Fibroblast of villous mesenchyme (primary cell): ENCODE data around the gene UCMA. TPM values are rescaled to one million over a fixed set of nuclear protein-coding genes. Genes with fewer than 3 reads are reported as not detected.
A peak's percentile ranks its signal among the peaks of the same experiment; 100 is the strongest.
"Not testable (repeated sequence)": the region's sequence is repeated elsewhere in the genome, so short reads cannot be mapped to it uniquely, and the experiment has no call there.

Experiments
- DNase-seq: peaks from one replicate; pipeline ENCODE4 v3.0.0-alpha.2; 2010; ENCODE audit warnings: low read depth
- H3K4me3 ChIP-seq: 2 replicates; pipeline ENCODE4 v1.5.1; 2011; ENCODE audit warnings: low read depth, mild to moderate bottlenecking, low read length
- total RNA-seq: library from RNA; depleted of rRNA; stranded (reverse); fragments of >200 nt; gene quantifications from 2 replicates; pipeline ENCODE4 v1.2.3, GENCODE V29; 2012
- TF ChIP-seq, protein P1 (sequence below): IDR thresholded peaks from 2 replicates; pipeline ENCODE4 v1.5.1; 2012; ENCODE audit warnings: low read depth, mild to moderate bottlenecking, low read length; ENCODE audit not compliant: insufficient read depth

Gene UCMA, protein sequence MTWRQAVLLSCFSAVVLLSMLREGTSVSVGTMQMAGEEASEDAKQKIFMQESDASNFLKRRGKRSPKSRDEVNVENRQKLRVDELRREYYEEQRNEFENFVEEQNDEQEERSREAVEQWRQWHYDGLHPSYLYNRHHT
- not detected in 2 replicates for total RNA-seq

DNA sequence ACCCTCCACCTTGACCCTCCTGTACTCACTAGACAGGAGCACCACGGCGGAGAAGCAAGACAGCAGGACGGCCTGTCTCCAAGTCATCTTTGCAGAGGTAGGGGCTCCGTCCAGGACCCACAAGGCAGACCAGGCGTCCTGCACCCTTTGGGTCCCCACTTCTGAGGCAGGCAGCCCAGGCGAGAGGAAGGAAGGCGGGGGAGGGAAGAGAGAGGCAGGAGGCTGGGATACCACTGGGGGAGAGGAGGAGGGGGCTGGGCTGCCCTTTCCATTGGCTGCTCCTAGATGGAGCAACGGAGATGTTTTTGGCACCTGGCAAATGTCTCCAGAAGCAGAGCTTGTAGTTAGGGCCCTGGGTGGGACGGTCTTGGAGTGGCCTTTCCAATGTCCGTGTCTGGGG, at the start of gene UCMA:
Gene UCMA, minus strand, starts transcription at position 203 of the 400 bp plus-strand sequence. Its CDS starts 116 bp downstream, at position 87.
- no peak within 1 kb of the TSS for H3K4me3 ChIP-seq
- DNase-seq: no peak
- TF ChIP-seq, protein P1, sequence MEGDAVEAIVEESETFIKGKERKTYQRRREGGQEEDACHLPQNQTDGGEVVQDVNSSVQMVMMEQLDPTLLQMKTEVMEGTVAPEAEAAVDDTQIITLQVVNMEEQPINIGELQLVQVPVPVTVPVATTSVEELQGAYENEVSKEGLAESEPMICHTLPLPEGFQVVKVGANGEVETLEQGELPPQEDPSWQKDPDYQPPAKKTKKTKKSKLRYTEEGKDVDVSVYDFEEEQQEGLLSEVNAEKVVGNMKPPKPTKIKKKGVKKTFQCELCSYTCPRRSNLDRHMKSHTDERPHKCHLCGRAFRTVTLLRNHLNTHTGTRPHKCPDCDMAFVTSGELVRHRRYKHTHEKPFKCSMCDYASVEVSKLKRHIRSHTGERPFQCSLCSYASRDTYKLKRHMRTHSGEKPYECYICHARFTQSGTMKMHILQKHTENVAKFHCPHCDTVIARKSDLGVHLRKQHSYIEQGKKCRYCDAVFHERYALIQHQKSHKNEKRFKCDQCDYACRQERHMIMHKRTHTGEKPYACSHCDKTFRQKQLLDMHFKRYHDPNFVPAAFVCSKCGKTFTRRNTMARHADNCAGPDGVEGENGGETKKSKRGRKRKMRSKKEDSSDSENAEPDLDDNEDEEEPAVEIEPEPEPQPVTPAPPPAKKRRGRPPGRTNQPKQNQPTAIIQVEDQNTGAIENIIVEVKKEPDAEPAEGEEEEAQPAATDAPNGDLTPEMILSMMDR: no peak

DNA sequence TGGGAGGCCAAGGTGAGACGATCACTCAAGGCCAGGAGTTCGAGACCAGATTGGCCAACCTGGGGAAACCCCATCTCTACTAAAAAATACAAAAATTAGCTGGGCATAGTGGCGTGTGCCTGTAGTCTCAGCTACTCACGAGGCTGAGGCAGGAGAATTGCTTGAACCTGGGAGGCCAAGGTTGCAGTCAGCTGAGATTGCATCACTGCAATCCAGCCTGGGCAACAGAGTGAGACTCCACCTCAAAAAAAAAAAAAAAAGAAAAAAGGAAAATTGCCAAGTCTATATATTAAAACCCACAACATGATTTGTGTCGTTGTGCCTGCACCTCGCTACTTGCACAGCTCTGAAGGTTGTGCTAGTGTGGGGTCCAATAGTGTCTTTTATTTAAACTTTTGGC, 48.2 kb upstream of the UCMA start:
- not testable (repeated sequence) for H3K4me3 ChIP-seq

DNA sequence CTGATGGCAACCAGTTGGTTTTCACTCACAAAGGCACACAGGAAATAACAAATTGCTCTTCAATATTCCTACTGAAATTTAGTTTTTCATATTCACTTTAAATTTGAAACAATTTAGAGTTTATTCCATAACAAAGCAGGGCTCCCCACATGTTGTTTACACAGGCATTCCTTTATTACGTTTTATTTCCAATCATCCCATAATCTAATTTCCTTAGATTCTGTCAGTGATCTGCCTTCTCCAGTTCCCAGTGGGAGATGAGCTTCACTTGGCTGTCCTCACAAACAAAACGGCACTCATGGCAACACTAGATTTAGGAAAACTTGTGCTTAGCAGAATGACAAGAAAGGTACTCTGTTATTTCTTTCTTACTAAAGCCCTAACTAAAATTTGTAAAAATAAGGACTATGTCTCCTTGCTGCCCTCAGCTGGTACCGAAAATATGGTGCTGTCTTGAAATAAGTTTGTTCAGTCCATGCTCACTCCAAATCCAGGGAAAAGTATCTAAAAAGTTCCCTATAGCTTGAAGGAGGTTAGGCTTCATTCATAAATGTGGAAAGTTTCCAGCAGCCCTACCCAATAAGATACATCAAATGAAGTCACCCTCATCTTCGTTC, 42.7 kb upstream of the UCMA start:
- TF ChIP-seq, protein P1: peak; percentile 43
- peak; percentile 58 for DNase-seq
- no peak overlapping the region for H3K4me3 ChIP-seq

More for the DNA sequence above, 48.2 kb upstream of the UCMA start:
- not testable (repeated sequence) for DNase-seq

DNA sequence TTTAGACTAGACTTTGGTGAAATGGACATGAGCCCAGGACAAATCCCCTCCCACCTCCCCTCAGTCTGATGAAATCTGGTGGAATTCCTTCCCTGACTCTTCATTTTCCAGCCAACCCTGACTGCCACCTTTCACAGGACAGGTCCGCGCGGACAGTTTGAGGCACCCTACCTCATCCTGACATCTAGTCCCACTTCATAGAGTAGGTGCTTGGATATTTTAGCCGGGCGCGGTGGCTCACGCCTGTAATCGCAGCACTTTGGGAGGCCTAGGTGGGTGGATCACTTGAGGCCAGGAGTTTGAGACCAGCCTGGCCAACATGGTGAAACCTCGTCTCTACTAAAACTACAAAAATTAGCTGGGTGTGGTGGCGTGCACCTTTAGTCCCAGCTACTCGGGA, 42.0 kb upstream of the UCMA start:
- H3K4me3 ChIP-seq, DNase-seq: not testable (repeated sequence)

GRCh38 chr10:13272164-13272571, 38.0 kb upstream of the UCMA start:
- DNase-seq: peak; percentile 90
- no peak overlapping the region for H3K4me3 ChIP-seq
- TF ChIP-seq, protein P1: no peak

- peak; percentile 40 for DNase-seq
- no peak overlapping the region for H3K4me3 ChIP-seq
- TF ChIP-seq, protein P1: peak; percentile 48
Measured at GRCh38 chr10:13271552-13272163, 37.5 kb upstream of the UCMA start.

GRCh38 chr10:13270877-13271551, 36.8 kb upstream of the UCMA start:
- TF ChIP-seq, protein P1: no peak
- peak; percentile 78 for DNase-seq
- H3K4me3 ChIP-seq: no peak overlapping the region
